ENCODE measurements around the gene U2SURP. TPM values are rescaled to one million over a fixed set of nuclear protein-coding genes. Genes with fewer than 3 reads are reported as not detected.
"Not testable (repeated sequence)": the region's sequence is repeated elsewhere in the genome, so short reads cannot be mapped to it uniquely, and the experiment has no call there.

The U2SURP gene
- polyA plus RNA-seq, 2 donors = 22.5 to 24.3 TPM

GRCh38 chr3:143031796-143032387 is 30.5 kb downstream of the U2SURP start:
- not testable (repeated sequence) for H3K4me1 ChIP-seq (ENCODE audit: control insufficient read depth in 2 of 2, insufficient read depth in 2 of 2, low read length in 1 of 2); H3K27me3 ChIP-seq (ENCODE audit: control insufficient read depth in 1 of 2, insufficient read depth in 2 of 2, low read length in 2 of 2); H3K36me3 ChIP-seq (ENCODE audit: control insufficient read depth in 2 of 2, insufficient read depth in 2 of 2, low read length in 1 of 2); H3K9me3 ChIP-seq (ENCODE audit: control insufficient read depth in 2 of 2, insufficient read depth in 1 of 2, low read depth in 1 of 2, low read length in 1 of 2); H3K27ac ChIP-seq (ENCODE audit: low read depth in 2 of 2, low read length in 1 of 2); H3K4me3 ChIP-seq (ENCODE audit: low read depth in 1 of 2, low read length in 2 of 2)
- WGBS, 2 donors = 80 to 87% methylated on average over 4 of the region's 4 CpGs

- no peaks in the 10 kb centered on the region for H3K9me3 ChIP-seq (ENCODE audit: control insufficient read depth in 2 of 2, insufficient read depth in 1 of 2, low read depth in 1 of 2, low read length in 1 of 2)
- no peak overlapping the region for H3K27ac ChIP-seq (ENCODE audit: low read depth in 2 of 2, low read length in 1 of 2)
These were observed 34.3 kb downstream of the U2SURP start for GRCh38 chr3:143035466-143036211.

GRCh38 chr3:143036557-143036956 is 35.2 kb downstream of the U2SURP start:
- no peaks in the 10 kb centered on the region for H3K9me3 ChIP-seq (ENCODE audit: control insufficient read depth in 2 of 2, insufficient read depth in 1 of 2, low read depth in 1 of 2, low read length in 1 of 2)
- WGBS, 2 donors = 67 to 68% methylated on average over 2 of the region's 2 CpGs
- H3K27ac ChIP-seq (ENCODE audit: low read depth in 2 of 2, low read length in 1 of 2) = no peak overlapping the region
- no peaks in the 10 kb centered on the region for H3K27me3 ChIP-seq (ENCODE audit: control insufficient read depth in 1 of 2, insufficient read depth in 2 of 2, low read length in 2 of 2)
- H3K4me3 ChIP-seq (ENCODE audit: low read depth in 1 of 2, low read length in 2 of 2) = no peak overlapping the region
- peaks cover 4% of the 10 kb centered on the region in 2 donors for H3K36me3 ChIP-seq (ENCODE audit: control insufficient read depth in 2 of 2, insufficient read depth in 2 of 2, low read length in 1 of 2)
- H3K4me1 ChIP-seq (ENCODE audit: control insufficient read depth in 2 of 2, insufficient read depth in 2 of 2, low read length in 1 of 2) = no peaks in the 10 kb centered on the region

More at GRCh38 chr3:143035466-143036211, 34.3 kb downstream of the U2SURP start:
- Histone ChIP-seq H3K36me3 (ENCODE audit: control insufficient read depth in 2 of 2, insufficient read depth in 2 of 2, low read length in 1 of 2) (peaks cover 4% of the 10 kb centered on the region in 2 donors), H3K27me3 (ENCODE audit: control insufficient read depth in 1 of 2, insufficient read depth in 2 of 2, low read length in 2 of 2) (no peaks in the 10 kb centered on the region), H3K4me3 (ENCODE audit: low read depth in 1 of 2, low read length in 2 of 2) (no peak overlapping the region), H3K4me1 (ENCODE audit: control insufficient read depth in 2 of 2, insufficient read depth in 2 of 2, low read length in 1 of 2) (no peaks in the 10 kb centered on the region)
- WGBS, 2 donors = 87 to 88% methylated on average over 3 of the region's 3 CpGs

- H3K9me3 ChIP-seq (ENCODE audit: control insufficient read depth in 2 of 2, insufficient read depth in 1 of 2, low read depth in 1 of 2, low read length in 1 of 2) = no peaks in the 10 kb centered on the region
- no peak overlapping the region for H3K27ac ChIP-seq (ENCODE audit: low read depth in 2 of 2, low read length in 1 of 2)
- H3K4me1 ChIP-seq (ENCODE audit: control insufficient read depth in 2 of 2, insufficient read depth in 2 of 2, low read length in 1 of 2) = no peaks in the 10 kb centered on the region
- WGBS, 2 donors = 88 to 91% methylated on average over 2 of the region's 2 CpGs
- peaks cover 2 to 4% of the 10 kb centered on the region in 2 donors for H3K36me3 ChIP-seq (ENCODE audit: control insufficient read depth in 2 of 2, insufficient read depth in 2 of 2, low read length in 1 of 2)
- no peaks in the 10 kb centered on the region for H3K27me3 ChIP-seq (ENCODE audit: control insufficient read depth in 1 of 2, insufficient read depth in 2 of 2, low read length in 2 of 2)
- no peak overlapping the region for H3K4me3 ChIP-seq (ENCODE audit: low read depth in 1 of 2, low read length in 2 of 2)
These were observed 36.5 kb downstream of the U2SURP start for GRCh38 chr3:143037867-143038266.

GRCh38 chr3:143040261-143040879 is 39.0 kb downstream of the U2SURP start:
- Histone ChIP-seq H3K27me3 (ENCODE audit: control insufficient read depth in 1 of 2, insufficient read depth in 2 of 2, low read length in 2 of 2) (no peaks in the 10 kb centered on the region), H3K4me1 (ENCODE audit: control insufficient read depth in 2 of 2, insufficient read depth in 2 of 2, low read length in 1 of 2) (no peaks in the 10 kb centered on the region), H3K9me3 (ENCODE audit: control insufficient read depth in 2 of 2, insufficient read depth in 1 of 2, low read depth in 1 of 2, low read length in 1 of 2) (no peaks in the 10 kb centered on the region), H3K36me3 (ENCODE audit: control insufficient read depth in 2 of 2, insufficient read depth in 2 of 2, low read length in 1 of 2) (peaks cover 4 to 7% of the 10 kb centered on the region in 2 donors), H3K4me3 (ENCODE audit: low read depth in 1 of 2, low read length in 2 of 2) (no peak overlapping the region), H3K27ac (ENCODE audit: low read depth in 2 of 2, low read length in 1 of 2) (no peak overlapping the region)
- WGBS, 2 donors = 77 to 82% methylated on average over 3 of the region's 3 CpGs

- WGBS, 2 donors = 90 to 91% methylated on average over 1 of the region's 1 CpG
These were observed 40.5 kb downstream of the U2SURP start for GRCh38 chr3:143041903-143042302.

GRCh38 chr3:143045639-143046038 is 44.3 kb downstream of the U2SURP start:
- H3K27ac ChIP-seq (ENCODE audit: low read depth in 2 of 2, low read length in 1 of 2) = no peak overlapping the region
- WGBS, 2 donors = 83 to 85% methylated on average over 2 of the region's 2 CpGs
- H3K36me3 ChIP-seq (ENCODE audit: control insufficient read depth in 2 of 2, insufficient read depth in 2 of 2, low read length in 1 of 2) = peaks cover 0 to 7% of the 10 kb centered on the region in 2 donors
- H3K4me1 ChIP-seq (ENCODE audit: control insufficient read depth in 2 of 2, insufficient read depth in 2 of 2, low read length in 1 of 2) = no peaks in the 10 kb centered on the region
- no peak overlapping the region for H3K4me3 ChIP-seq (ENCODE audit: low read depth in 1 of 2, low read length in 2 of 2)
- H3K9me3 ChIP-seq (ENCODE audit: control insufficient read depth in 2 of 2, insufficient read depth in 1 of 2, low read depth in 1 of 2, low read length in 1 of 2) = no peaks in the 10 kb centered on the region
- no peaks in the 10 kb centered on the region for H3K27me3 ChIP-seq (ENCODE audit: control insufficient read depth in 1 of 2, insufficient read depth in 2 of 2, low read length in 2 of 2)

More at GRCh38 chr3:143041903-143042302, 40.5 kb downstream of the U2SURP start:
- H3K4me3 ChIP-seq (ENCODE audit: low read depth in 1 of 2, low read length in 2 of 2) = no peak overlapping the region
- H3K36me3 ChIP-seq (ENCODE audit: control insufficient read depth in 2 of 2, insufficient read depth in 2 of 2, low read length in 1 of 2) = peaks cover 0 to 7% of the 10 kb centered on the region in 2 donors
- no peaks in the 10 kb centered on the region for H3K4me1 ChIP-seq (ENCODE audit: control insufficient read depth in 2 of 2, insufficient read depth in 2 of 2, low read length in 1 of 2)
- no peaks in the 10 kb centered on the region for H3K9me3 ChIP-seq (ENCODE audit: control insufficient read depth in 2 of 2, insufficient read depth in 1 of 2, low read depth in 1 of 2, low read length in 1 of 2)
- no peak overlapping the region for H3K27ac ChIP-seq (ENCODE audit: low read depth in 2 of 2, low read length in 1 of 2)
- no peaks in the 10 kb centered on the region for H3K27me3 ChIP-seq (ENCODE audit: control insufficient read depth in 1 of 2, insufficient read depth in 2 of 2, low read length in 2 of 2)

- H3K4me1 ChIP-seq (ENCODE audit: control insufficient read depth in 2 of 2, insufficient read depth in 2 of 2, low read length in 1 of 2); H3K4me3 ChIP-seq (ENCODE audit: low read depth in 1 of 2, low read length in 2 of 2); H3K27ac ChIP-seq (ENCODE audit: low read depth in 2 of 2, low read length in 1 of 2); H3K36me3 ChIP-seq (ENCODE audit: control insufficient read depth in 2 of 2, insufficient read depth in 2 of 2, low read length in 1 of 2); H3K9me3 ChIP-seq (ENCODE audit: control insufficient read depth in 2 of 2, insufficient read depth in 1 of 2, low read depth in 1 of 2, low read length in 1 of 2); H3K27me3 ChIP-seq (ENCODE audit: control insufficient read depth in 1 of 2, insufficient read depth in 2 of 2, low read length in 2 of 2): not testable (repeated sequence)
- 94 to 99% methylated on average over 4 to 5 of the region's 5 CpGs for WGBS, 2 donors
These were observed 44.7 kb downstream of the U2SURP start for GRCh38 chr3:143046075-143046474.

- H3K4me1 ChIP-seq (ENCODE audit: control insufficient read depth in 2 of 2, insufficient read depth in 2 of 2, low read length in 1 of 2) = no peaks in the 10 kb centered on the region
- no peak overlapping the region for H3K27ac ChIP-seq (ENCODE audit: low read depth in 2 of 2, low read length in 1 of 2)
- H3K4me3 ChIP-seq (ENCODE audit: low read depth in 1 of 2, low read length in 2 of 2) = no peak overlapping the region
- H3K9me3 ChIP-seq (ENCODE audit: control insufficient read depth in 2 of 2, insufficient read depth in 1 of 2, low read depth in 1 of 2, low read length in 1 of 2) = no peaks in the 10 kb centered on the region
- no peaks in the 10 kb centered on the region for H3K27me3 ChIP-seq (ENCODE audit: control insufficient read depth in 1 of 2, insufficient read depth in 2 of 2, low read length in 2 of 2)
- 91% methylated on average over 2 of the region's 2 CpGs for WGBS, 2 donors
- H3K36me3 ChIP-seq (ENCODE audit: control insufficient read depth in 2 of 2, insufficient read depth in 2 of 2, low read length in 1 of 2) = peaks cover 0 to 2% of the 10 kb centered on the region in 2 donors
These were observed 52.6 kb downstream of the U2SURP start for GRCh38 chr3:143054011-143054410.

Data from esophagus (tissue), 2 donors.